Mesendoderm (in vitro differentiated cells): Measurements from ENCODE around the gene RTBDN. TPM values are rescaled to one million over a fixed set of nuclear protein-coding genes. Genes with fewer than 3 reads are reported as not detected.

Source experiments
- DNase-seq: peaks from one replicate; pipeline ENCODE4 v3.0.0; 2013
- H2AK5ac ChIP-seq: 2 replicates; pipeline ENCODE4 v1.6.1; 2013; ENCODE audit warnings: low read length, inconsistent platforms
- H2BK120ac ChIP-seq: 2 replicates; pipeline ENCODE4 v1.6.1; 2013; ENCODE audit warnings: low read depth, mild to moderate bottlenecking, low read length, moderate library complexity, mixed read lengths
- H2BK15ac ChIP-seq: replicated peaks from 2 replicates; pipeline ENCODE4 v1.6.1; 2013; ENCODE audit warnings: low read depth, mild to moderate bottlenecking, moderate library complexity
- H2BK5ac ChIP-seq: 2 replicates; pipeline ENCODE4 v1.6.1; 2013; ENCODE audit warnings: low read length, inconsistent platforms
- H3K18ac ChIP-seq: 2 replicates; pipeline ENCODE4 v1.6.1; 2013; ENCODE audit warnings: mild to moderate bottlenecking, low read length, mixed read lengths
- H3K23ac ChIP-seq: one replicate; pipeline ENCODE4 v1.6.1; 2013; ENCODE audit warnings: low read length
- H3K27ac ChIP-seq: 2 replicates; pipeline ENCODE4 v1.5.1; 2013; ENCODE audit warnings: low read depth, mild to moderate bottlenecking, inconsistent platforms, low read length, moderate library complexity
- H3K27me3 ChIP-seq: 2 replicates; pipeline ENCODE4 v1.6.1; 2013; ENCODE audit warnings: low read length, control low read depth, mild to moderate bottlenecking, inconsistent platforms; ENCODE audit not compliant: insufficient read depth, poor library complexity
- H3K36me3 ChIP-seq: 2 replicates; pipeline ENCODE4 v1.6.1; 2013; ENCODE audit warnings: low read length, inconsistent platforms; ENCODE audit not compliant: control insufficient read depth, insufficient read depth
- H3K4ac ChIP-seq: one replicate; pipeline ENCODE4 v1.6.1; 2013; ENCODE audit warnings: low read depth, mild to moderate bottlenecking, low read length, moderate library complexity
- H3K4me1 ChIP-seq: 2 replicates; pipeline ENCODE4 v1.6.1; 2013; ENCODE audit warnings: low read depth, low read length, inconsistent platforms; ENCODE audit not compliant: control insufficient read depth
- H3K4me2 ChIP-seq: 2 replicates; pipeline ENCODE4 v1.6.1; 2013; ENCODE audit warnings: low read length
- H3K4me3 ChIP-seq: 2 replicates; pipeline ENCODE4 v1.5.1; 2013; ENCODE audit warnings: mild to moderate bottlenecking, low read length
- H3K56ac ChIP-seq: one replicate; pipeline ENCODE4 v1.6.1; 2013; ENCODE audit warnings: low read length
- H3K79me1 ChIP-seq: 2 replicates; pipeline ENCODE4 v1.6.1; 2013; ENCODE audit warnings: low read length, inconsistent platforms
- H3K79me2 ChIP-seq: 2 replicates; pipeline ENCODE4 v1.6.1; 2013; ENCODE audit warnings: mild to moderate bottlenecking, low read length; ENCODE audit not compliant: control insufficient read depth, insufficient read depth
- H3K9ac ChIP-seq: 2 replicates; pipeline ENCODE4 v1.6.1; 2013; ENCODE audit warnings: low read length, inconsistent platforms
- H4K5ac ChIP-seq: one replicate; pipeline ENCODE4 v1.6.1; 2013; ENCODE audit warnings: low read length
- H4K8ac ChIP-seq: one replicate; pipeline ENCODE4 v1.6.1; 2013; ENCODE audit warnings: low read depth, mild to moderate bottlenecking, control low read depth, low read length, moderate library complexity
- WGBS: extraction: QIAGEN DNeasy Blood & Tissue Kit; methylation state at CpG from one replicate; pipeline ENCODE4 v1.1.7; 2013; ENCODE audit warnings: low lambda C conversion rate, missing lambda C conversion rate; ENCODE audit not compliant: insufficient coverage; ENCODE audit errors: extremely low coverage; 5-methylcytosine and 5-hydroxymethylcytosine counted together
- small RNA-seq: library from polyadenylated mRNA; stranded (forward); fragments of <200 nt; extraction: miRNeasy Mini kit (QIAGEN cat#:217004); gene quantifications from one replicate; pipeline ENCODE3, GENCODE V24; 2013; ENCODE audit not compliant: insufficient read depth

Gene RTBDN

DNA sequence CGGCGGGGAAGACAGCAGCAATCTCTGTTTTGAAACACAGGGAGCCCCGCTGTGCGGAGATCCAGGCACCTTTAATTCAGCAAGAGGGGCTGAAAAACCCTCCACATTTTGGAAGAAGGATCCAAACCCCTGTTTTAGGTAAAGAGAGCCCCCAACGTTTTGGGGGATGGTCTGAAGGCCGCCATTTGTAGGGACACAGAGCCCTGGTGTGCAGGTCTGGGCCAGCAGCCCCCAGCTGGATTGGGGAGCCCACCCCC is 55.5 kb downstream of the RTBDN start:
- DNase-seq = no peak
- H3K27ac ChIP-seq = peak overlapping the region; percentile 36
- H2AK5ac ChIP-seq = no peak overlapping the region
- H3K4me3 ChIP-seq = no peak overlapping the region
- H2BK15ac ChIP-seq = no peak overlapping the region
- H3K4me2 ChIP-seq = peak overlapping the region; percentile 88
- peak overlapping the region; percentile 6 for H3K4ac ChIP-seq
- H3K23ac ChIP-seq = no peak overlapping the region
- H3K4me1 ChIP-seq = peaks cover 12% of the 10 kb centered on the region
- H2BK120ac ChIP-seq = no peak overlapping the region
- H3K79me1 ChIP-seq = no peaks in the 10 kb centered on the region
- no peaks in the 10 kb centered on the region for H3K27me3 ChIP-seq
- peak overlapping the region; percentile 95 for H3K56ac ChIP-seq
- H2BK5ac ChIP-seq = no peak overlapping the region
- peak overlapping the region; percentile 78 for H3K9ac ChIP-seq
- H4K5ac ChIP-seq = no peak overlapping the region
- H3K18ac ChIP-seq = peak overlapping the region; percentile 29
- no CpG with 5 or more reads among the region's 6 CpGs for WGBS
- H4K8ac ChIP-seq = no peak overlapping the region
- no peaks in the 10 kb centered on the region for H3K79me2 ChIP-seq
- H3K36me3 ChIP-seq = no peaks in the 10 kb centered on the region

DNA sequence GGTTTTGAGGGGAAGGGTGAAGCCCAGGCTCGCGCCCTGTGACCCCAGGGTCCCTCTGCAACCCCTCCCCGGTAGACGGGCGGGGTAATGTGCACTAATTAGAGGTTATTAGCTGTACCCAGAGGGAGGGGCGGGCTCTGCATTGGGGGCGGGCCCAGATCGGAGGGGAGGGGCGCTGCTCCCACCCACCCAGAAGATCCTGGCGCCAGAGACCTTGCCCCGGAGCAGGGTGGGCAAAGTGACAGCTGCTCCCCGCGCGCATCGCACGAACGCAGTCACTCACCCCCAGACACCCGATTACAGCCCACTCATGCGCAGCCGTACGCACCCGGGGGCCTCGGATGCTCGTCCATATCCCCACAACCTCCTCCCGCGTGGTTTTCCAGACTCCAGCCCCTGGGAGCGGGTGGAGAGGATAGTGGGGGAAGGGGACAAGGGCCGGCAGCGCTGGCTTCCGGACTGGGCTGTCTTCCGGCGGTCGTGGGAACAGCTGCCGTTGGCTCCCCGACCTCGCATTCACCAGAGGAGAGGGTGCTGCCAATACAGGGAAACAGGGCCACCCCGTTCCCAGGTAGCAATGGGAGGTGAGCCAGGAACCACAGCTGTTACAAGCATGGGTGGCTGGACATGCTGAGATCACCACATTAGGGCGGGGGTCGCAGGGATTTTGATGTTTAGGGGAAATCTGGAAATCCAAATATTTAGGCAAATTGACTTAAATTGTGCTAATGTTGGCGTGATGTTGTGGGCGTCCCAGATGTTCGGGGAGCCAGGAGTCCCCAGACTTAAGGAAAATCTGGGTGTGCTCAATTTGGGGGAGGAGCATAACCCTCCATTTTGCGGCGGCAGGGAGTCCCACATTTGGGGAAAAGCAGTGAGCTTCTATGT is 56.1 kb downstream of the RTBDN start:
- H3K36me3 ChIP-seq = no peaks in the 10 kb centered on the region
- H3K18ac ChIP-seq = peak overlapping the region; percentile 29
- H2BK5ac ChIP-seq = peak overlapping the region; percentile 69
- peak overlapping the region; percentile 88 for H3K4me2 ChIP-seq
- no peaks in the 10 kb centered on the region for H3K79me2 ChIP-seq
- peak overlapping the region; percentile 48 for H3K4me3 ChIP-seq
- H3K4me1 ChIP-seq = peaks cover 8% of the 10 kb centered on the region
- no CpG with 5 or more reads among the region's 44 CpGs for WGBS
- peak overlapping the region; percentile 6 for H3K4ac ChIP-seq
- peak overlapping the region; percentile 78 for H3K9ac ChIP-seq
- H3K56ac ChIP-seq = peak overlapping the region; percentile 95
- no peak overlapping the region for H2AK5ac ChIP-seq
- H4K5ac ChIP-seq = no peak overlapping the region
- H2BK15ac ChIP-seq = no peak overlapping the region
- peak; percentile 70 for DNase-seq
- no peak overlapping the region for H3K23ac ChIP-seq
- H2BK120ac ChIP-seq = no peak overlapping the region
- no peaks in the 10 kb centered on the region for H3K27me3 ChIP-seq
- no peak overlapping the region for H4K8ac ChIP-seq
- H3K79me1 ChIP-seq = no peaks in the 10 kb centered on the region
- peak overlapping the region; percentile 36 for H3K27ac ChIP-seq

- WGBS = no CpG with 5 or more reads among the region's 43 CpGs
- H3K36me3 ChIP-seq = no peaks in the 10 kb centered on the region
- no peak overlapping the region for H4K5ac ChIP-seq
- peak overlapping the region; percentile 78 for H3K9ac ChIP-seq
- H3K18ac ChIP-seq = no peak overlapping the region
- no peaks in the 10 kb centered on the region for H3K79me2 ChIP-seq
- no peak overlapping the region for H3K27ac ChIP-seq
- H2BK5ac ChIP-seq = no peak overlapping the region
- H2BK120ac ChIP-seq = no peak overlapping the region
- no peak overlapping the region for H3K4ac ChIP-seq
- peak overlapping the region; percentile 86 for H3K4me2 ChIP-seq
- H4K8ac ChIP-seq = no peak overlapping the region
- H2AK5ac ChIP-seq = no peak overlapping the region
- no peaks in the 10 kb centered on the region for H3K27me3 ChIP-seq
- peak overlapping the region; percentile 95 for H3K56ac ChIP-seq
- peaks cover 8% of the 10 kb centered on the region for H3K4me1 ChIP-seq
- no peaks in the 10 kb centered on the region for H3K79me1 ChIP-seq
- DNase-seq = peak; percentile 85
- peak overlapping the region; percentile 12 for H3K4me3 ChIP-seq
- H2BK15ac ChIP-seq = no peak overlapping the region
- no peak overlapping the region for H3K23ac ChIP-seq
Measured at GRCh38 chr19:12777217-12778016, 57.0 kb downstream of the RTBDN start.

Small RNA genes lying within 50 kb of the gene (small RNA-seq; reads per million reads assigned to genes)
- gene MIR5684 = not detected
- gene MIR6794 = not detected
